ENCODE results near the gene TTC7B.

TTC7B gene

GRCh38 chr14:90677484-90678050, 138.7 kb downstream of the TTC7B start:
- no peaks in the 10 kb centered on the region for H4K20me1 ChIP-seq (ENCODE audit: insufficient read depth, low read length)
- no peak overlapping the region for H2AFZ ChIP-seq (ENCODE audit: low read length)
- H3K36me3 ChIP-seq (ENCODE audit: insufficient read depth, low read length): no peaks in the 10 kb centered on the region
- no peaks in the 10 kb centered on the region for H3F3A ChIP-seq (ENCODE audit: insufficient read depth, low read length)
- H3K27ac ChIP-seq (ENCODE audit: low read depth, low read length, poor library complexity, severe bottlenecking): no peak overlapping the region
- no peak overlapping the region for H3K9ac ChIP-seq (ENCODE audit: low read length)
- no peaks in the 10 kb centered on the region for H3K79me2 ChIP-seq (ENCODE audit: insufficient read depth, low read length)
- no peaks in the 10 kb centered on the region for H3K4me1 ChIP-seq (ENCODE audit: insufficient read depth, low read length, severe bottlenecking)
- H3K27me3 ChIP-seq (ENCODE audit: insufficient read depth, low read length): no peaks in the 10 kb centered on the region
- H3K9me2 ChIP-seq (ENCODE audit: low read depth, low read length): no peaks in the 10 kb centered on the region
- H3K4me3 ChIP-seq (ENCODE audit: low read depth, low read length, poor library complexity, severe bottlenecking): no peak overlapping the region
- H3K9me3 ChIP-seq (ENCODE audit: low read length): no peaks in the 10 kb centered on the region
- no peak for TF ChIP-seq EZH2 (IDR thresholded peaks at IDR 0.05; ENCODE audit: borderline replicate concordance, low read length)
- TF ChIP-seq, protein P1, sequence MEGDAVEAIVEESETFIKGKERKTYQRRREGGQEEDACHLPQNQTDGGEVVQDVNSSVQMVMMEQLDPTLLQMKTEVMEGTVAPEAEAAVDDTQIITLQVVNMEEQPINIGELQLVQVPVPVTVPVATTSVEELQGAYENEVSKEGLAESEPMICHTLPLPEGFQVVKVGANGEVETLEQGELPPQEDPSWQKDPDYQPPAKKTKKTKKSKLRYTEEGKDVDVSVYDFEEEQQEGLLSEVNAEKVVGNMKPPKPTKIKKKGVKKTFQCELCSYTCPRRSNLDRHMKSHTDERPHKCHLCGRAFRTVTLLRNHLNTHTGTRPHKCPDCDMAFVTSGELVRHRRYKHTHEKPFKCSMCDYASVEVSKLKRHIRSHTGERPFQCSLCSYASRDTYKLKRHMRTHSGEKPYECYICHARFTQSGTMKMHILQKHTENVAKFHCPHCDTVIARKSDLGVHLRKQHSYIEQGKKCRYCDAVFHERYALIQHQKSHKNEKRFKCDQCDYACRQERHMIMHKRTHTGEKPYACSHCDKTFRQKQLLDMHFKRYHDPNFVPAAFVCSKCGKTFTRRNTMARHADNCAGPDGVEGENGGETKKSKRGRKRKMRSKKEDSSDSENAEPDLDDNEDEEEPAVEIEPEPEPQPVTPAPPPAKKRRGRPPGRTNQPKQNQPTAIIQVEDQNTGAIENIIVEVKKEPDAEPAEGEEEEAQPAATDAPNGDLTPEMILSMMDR (IDR thresholded peaks at IDR 0.05; ENCODE audit: low read length): no peak
- H3K4me2 ChIP-seq (ENCODE audit: low read length): no peak overlapping the region

GRCh38 chr14:90676912-90677311, 139.3 kb downstream of the TTC7B start:
- no peak overlapping the region for H3K4me3 ChIP-seq (ENCODE audit: low read depth, low read length, poor library complexity, severe bottlenecking)
- H3K9ac ChIP-seq (ENCODE audit: low read length): no peak overlapping the region
- H3K9me2 ChIP-seq (ENCODE audit: low read depth, low read length): no peaks in the 10 kb centered on the region
- H4K20me1 ChIP-seq (ENCODE audit: insufficient read depth, low read length): no peaks in the 10 kb centered on the region
- no peaks in the 10 kb centered on the region for H3K9me3 ChIP-seq (ENCODE audit: low read length)
- TF ChIP-seq EZH2 (IDR thresholded peaks at IDR 0.05; ENCODE audit: borderline replicate concordance, low read length): no peak
- TF ChIP-seq, protein P1 (IDR thresholded peaks at IDR 0.05; ENCODE audit: low read length): no peak
- H3K4me2 ChIP-seq (ENCODE audit: low read length): no peak overlapping the region
- H3K79me2 ChIP-seq (ENCODE audit: insufficient read depth, low read length): no peaks in the 10 kb centered on the region
- no peak overlapping the region for H3K27ac ChIP-seq (ENCODE audit: low read depth, low read length, poor library complexity, severe bottlenecking)
- H3K36me3 ChIP-seq (ENCODE audit: insufficient read depth, low read length): no peaks in the 10 kb centered on the region
- peaks cover 4% of the 10 kb centered on the region for H3K4me1 ChIP-seq (ENCODE audit: insufficient read depth, low read length, severe bottlenecking)
- no peak overlapping the region for H2AFZ ChIP-seq (ENCODE audit: low read length)
- H3K27me3 ChIP-seq (ENCODE audit: insufficient read depth, low read length): no peaks in the 10 kb centered on the region
- H3F3A ChIP-seq (ENCODE audit: insufficient read depth, low read length): no peaks in the 10 kb centered on the region

DNA sequence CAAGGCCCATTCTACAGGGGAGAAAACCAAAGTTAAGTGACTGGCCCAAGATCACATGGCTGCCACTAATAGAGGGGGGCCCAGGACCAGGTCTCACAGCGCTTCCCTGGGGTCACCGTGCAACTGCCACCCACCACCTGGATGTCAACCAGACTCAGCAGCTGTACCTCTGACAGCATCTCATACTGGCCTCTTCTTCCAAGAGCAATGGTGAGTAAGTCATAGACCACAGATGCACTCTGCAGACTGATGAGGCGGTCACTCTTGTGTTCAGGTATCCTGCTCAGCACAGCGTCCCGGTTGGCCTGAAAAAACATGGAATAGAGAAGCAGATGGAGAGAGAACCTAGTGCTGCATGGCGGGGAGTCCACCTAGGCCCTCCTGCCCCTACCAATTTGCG, 139.9 kb downstream of the TTC7B start:
- peaks cover 10% of the 10 kb centered on the region for H3K4me1 ChIP-seq (ENCODE audit: insufficient read depth, low read length, severe bottlenecking)
- no peaks in the 10 kb centered on the region for H3K36me3 ChIP-seq (ENCODE audit: insufficient read depth, low read length)
- no peak overlapping the region for H3K4me3 ChIP-seq (ENCODE audit: low read depth, low read length, poor library complexity, severe bottlenecking)
- no peaks in the 10 kb centered on the region for H4K20me1 ChIP-seq (ENCODE audit: insufficient read depth, low read length)
- H3K27ac ChIP-seq (ENCODE audit: low read depth, low read length, poor library complexity, severe bottlenecking): no peak overlapping the region
- H3K9me3 ChIP-seq (ENCODE audit: low read length): no peaks in the 10 kb centered on the region
- H3K9ac ChIP-seq (ENCODE audit: low read length): no peak overlapping the region
- H3K4me2 ChIP-seq (ENCODE audit: low read length): no peak overlapping the region
- H3K27me3 ChIP-seq (ENCODE audit: insufficient read depth, low read length): no peaks in the 10 kb centered on the region
- H3K79me2 ChIP-seq (ENCODE audit: insufficient read depth, low read length): no peaks in the 10 kb centered on the region
- H3K9me2 ChIP-seq (ENCODE audit: low read depth, low read length): no peaks in the 10 kb centered on the region
- no peak for TF ChIP-seq EZH2 (IDR thresholded peaks at IDR 0.05; ENCODE audit: borderline replicate concordance, low read length)
- TF ChIP-seq, protein P1 (IDR thresholded peaks at IDR 0.05; ENCODE audit: low read length): no peak
- no peaks in the 10 kb centered on the region for H3F3A ChIP-seq (ENCODE audit: insufficient read depth, low read length)
- H2AFZ ChIP-seq (ENCODE audit: low read length): no peak overlapping the region
